C4-2B (cell line): ENCODE results near the gene PDPN.

Source experiments
- H3K27ac ChIP-seq: fragments of 450-650 bp; 2 replicates; pipeline ENCODE4 v1.5.1; 2017
- CTCF ChIP-seq: fragments of 450-650 bp; conservative IDR thresholded peaks from 2 replicates; pipeline ENCODE4 v1.5.1; 2017; ENCODE audit warnings: mild to moderate bottlenecking
- ZFX ChIP-seq: fragments of 450-650 bp; IDR thresholded peaks from 2 replicates; pipeline ENCODE4 v1.6.1; 2017

Gene PDPN

DNA sequence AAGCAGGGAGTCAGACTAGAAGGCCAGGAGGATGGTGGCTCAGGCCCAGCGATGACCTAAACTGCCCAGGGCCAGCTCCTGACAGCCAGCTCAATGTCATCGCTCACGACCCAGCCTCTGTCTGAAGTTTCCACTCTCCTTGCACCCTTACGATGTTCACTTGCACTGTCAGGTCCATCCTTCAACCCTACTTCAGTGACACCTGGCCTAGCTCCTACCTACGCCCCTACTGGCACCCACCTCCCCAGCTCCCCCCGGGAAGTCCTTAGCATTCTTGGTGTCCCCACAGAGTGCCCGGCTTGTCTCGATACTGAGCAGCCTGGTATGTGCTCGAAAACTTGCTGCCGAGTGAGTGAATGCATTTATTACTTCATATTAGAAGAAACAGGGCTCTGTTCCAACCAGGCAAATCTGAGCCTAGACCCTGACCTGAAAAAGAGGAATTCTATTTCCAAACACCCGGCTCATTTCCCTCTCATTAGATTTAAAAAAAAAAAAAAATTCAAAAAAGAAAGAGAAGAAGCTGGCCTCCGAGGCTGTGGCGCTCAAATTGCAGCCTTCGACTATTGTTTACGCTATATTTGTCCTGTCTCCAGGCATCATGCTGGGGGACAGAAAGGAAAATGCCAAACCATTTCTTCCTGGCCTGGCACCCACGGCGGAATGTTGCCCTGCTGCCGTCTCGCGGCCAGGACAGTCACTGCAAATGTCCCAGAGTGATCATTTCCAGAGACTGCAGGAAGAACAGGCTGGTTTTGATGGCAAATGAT lies 40.0 kb upstream of the PDPN start:
- TF ChIP-seq ZFX (no peak), CTCF (peak; percentile 93)
- H3K27ac ChIP-seq: no peak overlapping the region

DNA sequence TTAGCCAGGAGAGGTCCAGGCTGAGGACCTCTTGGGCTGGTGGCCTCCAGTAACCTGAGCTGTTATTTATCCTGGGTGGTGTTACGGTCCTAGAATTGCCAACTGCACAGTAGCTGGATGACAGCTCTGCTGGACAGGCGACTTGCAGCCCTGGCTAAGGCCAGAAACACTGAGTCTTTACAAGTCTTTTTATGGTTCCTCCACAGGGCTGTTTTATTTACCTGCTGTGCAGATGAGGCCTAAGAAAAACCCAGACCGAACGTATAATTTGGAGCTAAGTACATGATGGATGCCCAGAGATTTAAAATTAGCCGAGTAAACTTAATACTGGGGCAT lies 39.4 kb upstream of the PDPN start:
- H3K27ac ChIP-seq: no peak overlapping the region
- peak; percentile 72 for TF ChIP-seq CTCF
- TF ChIP-seq ZFX: no peak

GRCh38 chr1:13546791-13547190 lies 36.8 kb upstream of the PDPN start:
- TF ChIP-seq ZFX (no peak), CTCF (no peak)

GRCh38 chr1:13548281-13548680 lies 35.4 kb upstream of the PDPN start:
- no peak overlapping the region for H3K27ac ChIP-seq
- TF ChIP-seq ZFX (no peak), CTCF (no peak)

More at GRCh38 chr1:13546791-13547190, 36.8 kb upstream of the PDPN start:
- no peak overlapping the region for H3K27ac ChIP-seq

DNA sequence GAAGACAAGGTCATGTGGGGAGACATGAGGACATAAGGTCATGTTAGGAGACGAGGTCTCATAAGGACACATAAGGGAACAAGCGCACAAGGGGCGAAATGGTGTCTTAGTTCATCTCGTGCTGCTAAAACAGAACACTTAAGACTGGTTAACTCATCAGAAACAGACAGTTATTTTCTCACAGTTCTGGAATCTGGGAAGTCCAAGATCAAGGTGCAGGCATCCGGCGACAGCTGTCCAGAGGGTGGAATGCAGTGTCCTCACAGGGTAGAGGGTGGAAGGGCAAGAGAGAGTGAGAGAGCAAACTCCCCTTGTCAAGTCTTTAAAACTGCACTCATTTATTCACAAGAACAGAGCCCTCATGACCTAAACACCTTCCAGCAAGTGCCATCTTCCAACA lies 34.6 kb upstream of the PDPN start:
- TF ChIP-seq CTCF (no peak), ZFX (no peak)
- no peak overlapping the region for H3K27ac ChIP-seq

- H3K27ac ChIP-seq: no peak overlapping the region
- TF ChIP-seq ZFX (no peak), CTCF (no peak)
Measured at GRCh38 chr1:13549521-13549920, 34.1 kb upstream of the PDPN start.

DNA sequence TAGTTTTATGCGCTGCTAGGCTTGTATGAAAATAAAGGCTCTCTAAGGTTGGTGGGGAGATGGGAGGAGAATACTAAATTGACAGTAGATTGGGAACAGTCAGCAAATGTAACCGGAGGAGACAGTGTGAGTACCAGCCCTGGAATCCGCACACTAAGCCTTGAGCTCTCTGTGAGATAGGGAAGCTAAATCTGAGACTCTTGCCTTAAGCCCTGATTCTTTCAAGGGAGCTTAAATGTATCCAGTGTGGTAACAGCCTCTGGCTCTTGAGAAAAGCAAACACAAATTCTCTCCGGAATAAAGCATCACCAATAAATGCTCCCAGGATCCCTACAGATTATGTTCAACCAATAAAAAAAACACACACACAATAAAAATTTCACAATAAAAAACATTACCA lies 33.0 kb upstream of the PDPN start:
- TF ChIP-seq ZFX (no peak), CTCF (no peak)
- H3K27ac ChIP-seq: no peak overlapping the region
